Endothelial cell (in vitro differentiated cells): ENCODE measurements around the gene DIP2C. TPM values are rescaled to one million over a fixed set of nuclear protein-coding genes. Genes with fewer than 3 reads are reported as not detected.
"Not testable (repeated sequence)": the region's sequence is repeated elsewhere in the genome, so short reads cannot be mapped to it uniquely, and the experiment has no call there.

Source experiments
- DNase-seq: peaks from one replicate; pipeline ENCODE4 v3.0.0; 2021; ENCODE audit warnings: low spot score
- H3K27ac Mint-ChIP-seq: one replicate; pipeline ENCODE4 v1.8.0; 2021; ENCODE audit warnings: mixed read lengths, inconsistent platforms; ENCODE audit not compliant: unreplicated experiment
- H3K27me3 Mint-ChIP-seq: one replicate; pipeline ENCODE4 v1.8.0; 2021; ENCODE audit warnings: mild to moderate bottlenecking, moderate library complexity, mixed read lengths, inconsistent platforms; ENCODE audit not compliant: unreplicated experiment
- H3K36me3 Mint-ChIP-seq: one replicate; pipeline ENCODE4 v1.8.0; 2021; ENCODE audit warnings: mild to moderate bottlenecking, low read depth, mixed read lengths, inconsistent platforms; ENCODE audit not compliant: unreplicated experiment
- H3K4me1 Mint-ChIP-seq: one replicate; pipeline ENCODE4 v1.8.0; 2021; ENCODE audit warnings: mild to moderate bottlenecking, mixed read lengths, inconsistent platforms; ENCODE audit not compliant: unreplicated experiment
- H3K4me3 Mint-ChIP-seq: one replicate; pipeline ENCODE4 v1.8.0; 2021; ENCODE audit warnings: mild to moderate bottlenecking, mixed read lengths, inconsistent platforms; ENCODE audit not compliant: unreplicated experiment
- H3K9me3 Mint-ChIP-seq: one replicate; pipeline ENCODE4 v1.8.0; 2021; ENCODE audit warnings: mixed read lengths, inconsistent platforms; ENCODE audit not compliant: unreplicated experiment
- CTCF ChIP-seq: fragments of 200-600 bp; sonication (generic); IDR thresholded peaks from one replicate; pipeline ENCODE4 v1.5.0; 2021; ENCODE audit warnings: antibody characterized with exemption; ENCODE audit not compliant: unreplicated experiment
- total RNA-seq: library from RNA; stranded (reverse); fragmentation: NEBNext Ultra II Directional; extraction: Animal tissue kit (Norgen Biotek cat#: 25700); gene quantifications from one replicate; pipeline ENCODE4 v1.2.1, GENCODE V29; 2021; ENCODE audit not compliant: unreplicated experiment

DIP2C gene
- total RNA-seq, 1 donor from 2014 or later = 13.1 TPM

- no peaks in the 10 kb centered on the region for H3K9me3 Mint-ChIP-seq
- H3K27me3 Mint-ChIP-seq = no peaks in the 10 kb centered on the region
- H3K4me1 Mint-ChIP-seq = no peaks in the 10 kb centered on the region
- no peak for TF ChIP-seq CTCF
- no peak overlapping the region for H3K27ac Mint-ChIP-seq
- no peak overlapping the region for H3K4me3 Mint-ChIP-seq
- no peak for DNase-seq
- H3K36me3 Mint-ChIP-seq = peaks cover 3% of the 10 kb centered on the region
These were observed 261.5 kb downstream of the DIP2C start for GRCh38 chr10:427761-428519.

- H3K4me1 Mint-ChIP-seq, DNase-seq, H3K4me3 Mint-ChIP-seq, H3K9me3 Mint-ChIP-seq, H3K27me3 Mint-ChIP-seq, H3K36me3 Mint-ChIP-seq, H3K27ac Mint-ChIP-seq: not testable (repeated sequence)
These were observed 264.1 kb downstream of the DIP2C start for GRCh38 chr10:425365-425764.

GRCh38 chr10:424724-425123 is 264.7 kb downstream of the DIP2C start:
- not testable (repeated sequence) for H3K36me3 Mint-ChIP-seq, DNase-seq, H3K4me3 Mint-ChIP-seq, H3K4me1 Mint-ChIP-seq, H3K9me3 Mint-ChIP-seq, H3K27ac Mint-ChIP-seq, H3K27me3 Mint-ChIP-seq

- no peaks in the 10 kb centered on the region for H3K9me3 Mint-ChIP-seq
- TF ChIP-seq CTCF = no peak
- H3K4me3 Mint-ChIP-seq = no peak overlapping the region
- peaks cover 6% of the 10 kb centered on the region for H3K36me3 Mint-ChIP-seq
- no peak overlapping the region for H3K27ac Mint-ChIP-seq
- no peak for DNase-seq
- no peaks in the 10 kb centered on the region for H3K4me1 Mint-ChIP-seq
- H3K27me3 Mint-ChIP-seq = no peaks in the 10 kb centered on the region
These were observed 266.3 kb downstream of the DIP2C start for GRCh38 chr10:423178-423577.

GRCh38 chr10:422675-423074 is 266.8 kb downstream of the DIP2C start:
- H3K27ac Mint-ChIP-seq = no peak overlapping the region
- H3K4me1 Mint-ChIP-seq = no peaks in the 10 kb centered on the region
- peaks cover 6% of the 10 kb centered on the region for H3K36me3 Mint-ChIP-seq
- H3K27me3 Mint-ChIP-seq = no peaks in the 10 kb centered on the region
- H3K4me3 Mint-ChIP-seq = no peak overlapping the region
- TF ChIP-seq CTCF = no peak
- DNase-seq = no peak
- no peaks in the 10 kb centered on the region for H3K9me3 Mint-ChIP-seq

- Mint-ChIP-seq H3K27ac (no peak overlapping the region), H3K4me3 (no peak overlapping the region), H3K4me1 (no peaks in the 10 kb centered on the region), H3K27me3 (no peaks in the 10 kb centered on the region), H3K9me3 (no peaks in the 10 kb centered on the region), H3K36me3 (peaks cover 6% of the 10 kb centered on the region)
- no peak for DNase-seq
- TF ChIP-seq CTCF = no peak
These were observed 267.2 kb downstream of the DIP2C start for GRCh38 chr10:422241-422640.
